Measurements from ENCODE around the gene ARHGEF1.

DNA sequence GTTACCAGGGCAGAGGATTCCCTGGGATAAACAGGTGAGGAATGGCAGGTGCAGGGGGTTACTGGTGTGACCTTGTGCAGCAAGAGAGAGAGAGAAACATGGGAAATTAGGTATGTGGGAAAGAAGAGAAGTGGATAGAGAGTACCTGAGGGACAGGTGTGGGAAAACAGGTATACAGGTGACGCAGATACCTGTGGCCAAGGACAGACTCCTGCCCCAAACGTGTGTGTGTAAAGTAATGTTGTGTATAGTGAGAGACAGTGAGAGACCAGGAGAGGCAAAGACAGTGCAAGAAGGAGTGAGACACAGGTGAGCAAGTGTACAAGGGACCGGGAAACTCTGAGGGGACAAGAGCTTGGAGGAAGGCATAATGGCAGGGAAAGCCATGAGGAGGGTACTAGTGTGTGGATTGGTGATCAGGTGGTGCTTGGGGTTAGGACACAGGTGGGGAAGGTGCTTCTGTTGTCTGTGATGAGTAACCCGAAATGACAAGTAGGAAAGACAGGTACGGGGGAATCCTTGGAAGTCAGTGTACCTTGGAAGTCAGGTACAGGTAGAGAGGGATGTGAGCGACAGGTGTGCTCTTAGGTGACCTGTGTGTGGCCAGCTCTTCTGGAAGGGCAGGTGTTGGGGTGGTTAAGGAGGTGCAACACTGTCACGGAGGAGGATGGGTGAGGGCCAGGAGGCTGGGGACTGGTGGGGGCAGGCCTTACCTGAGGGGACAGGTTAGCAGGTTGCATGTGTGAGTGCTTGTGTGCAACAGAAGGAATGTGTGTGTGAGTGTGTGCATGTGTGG lies 42.4 kb downstream of the ARHGEF1 start:
- TF ChIP-seq, protein P1, sequence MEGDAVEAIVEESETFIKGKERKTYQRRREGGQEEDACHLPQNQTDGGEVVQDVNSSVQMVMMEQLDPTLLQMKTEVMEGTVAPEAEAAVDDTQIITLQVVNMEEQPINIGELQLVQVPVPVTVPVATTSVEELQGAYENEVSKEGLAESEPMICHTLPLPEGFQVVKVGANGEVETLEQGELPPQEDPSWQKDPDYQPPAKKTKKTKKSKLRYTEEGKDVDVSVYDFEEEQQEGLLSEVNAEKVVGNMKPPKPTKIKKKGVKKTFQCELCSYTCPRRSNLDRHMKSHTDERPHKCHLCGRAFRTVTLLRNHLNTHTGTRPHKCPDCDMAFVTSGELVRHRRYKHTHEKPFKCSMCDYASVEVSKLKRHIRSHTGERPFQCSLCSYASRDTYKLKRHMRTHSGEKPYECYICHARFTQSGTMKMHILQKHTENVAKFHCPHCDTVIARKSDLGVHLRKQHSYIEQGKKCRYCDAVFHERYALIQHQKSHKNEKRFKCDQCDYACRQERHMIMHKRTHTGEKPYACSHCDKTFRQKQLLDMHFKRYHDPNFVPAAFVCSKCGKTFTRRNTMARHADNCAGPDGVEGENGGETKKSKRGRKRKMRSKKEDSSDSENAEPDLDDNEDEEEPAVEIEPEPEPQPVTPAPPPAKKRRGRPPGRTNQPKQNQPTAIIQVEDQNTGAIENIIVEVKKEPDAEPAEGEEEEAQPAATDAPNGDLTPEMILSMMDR (IDR thresholded peaks at IDR 0.05), result no peak
- TF ChIP-seq POLR2A (IDR thresholded peaks at IDR 0.05) (no peak), POLR2AphosphoS5 (IDR thresholded peaks at IDR 0.05) (no peak)
